ENCODE data around the gene BPIFB4.

DNA sequence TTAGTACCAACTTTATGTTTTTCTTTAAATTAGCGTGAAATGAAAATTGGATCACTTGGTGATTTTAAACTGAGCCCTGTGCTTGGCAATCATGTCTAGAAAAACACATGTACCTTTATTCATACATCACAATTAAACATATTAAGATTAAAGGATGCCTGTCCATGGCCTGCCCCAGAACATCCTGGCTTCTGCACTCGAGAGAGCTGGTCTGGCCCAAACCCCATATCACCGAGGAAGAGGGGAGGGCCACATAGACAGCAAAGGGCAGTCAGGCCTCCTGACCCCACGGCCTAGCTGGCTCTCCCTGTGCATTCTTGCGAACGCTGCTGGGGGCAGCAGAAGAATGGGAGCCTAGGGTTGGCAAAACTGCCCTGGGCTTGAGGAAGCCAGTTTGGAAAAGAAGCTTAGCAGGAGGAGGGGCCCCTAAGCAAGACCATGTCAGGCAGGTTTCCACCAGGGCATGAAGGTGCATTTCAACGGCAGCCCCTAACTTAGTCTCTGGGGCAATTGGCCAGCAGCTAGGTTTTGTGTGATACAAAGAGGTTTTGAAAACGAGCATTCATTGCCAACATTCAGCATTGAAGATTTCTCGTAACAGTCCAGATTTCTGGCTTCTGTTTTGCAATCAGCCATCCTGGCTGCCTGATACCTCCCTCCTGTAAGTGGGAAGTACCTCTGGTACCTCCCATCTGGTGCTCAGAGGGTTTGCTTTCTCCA is 17.2 kb upstream of the BPIFB4 start:
- no peak for TF ChIP-seq ZFX (IDR thresholded peaks at IDR 0.05)
- TF ChIP-seq, protein P1, sequence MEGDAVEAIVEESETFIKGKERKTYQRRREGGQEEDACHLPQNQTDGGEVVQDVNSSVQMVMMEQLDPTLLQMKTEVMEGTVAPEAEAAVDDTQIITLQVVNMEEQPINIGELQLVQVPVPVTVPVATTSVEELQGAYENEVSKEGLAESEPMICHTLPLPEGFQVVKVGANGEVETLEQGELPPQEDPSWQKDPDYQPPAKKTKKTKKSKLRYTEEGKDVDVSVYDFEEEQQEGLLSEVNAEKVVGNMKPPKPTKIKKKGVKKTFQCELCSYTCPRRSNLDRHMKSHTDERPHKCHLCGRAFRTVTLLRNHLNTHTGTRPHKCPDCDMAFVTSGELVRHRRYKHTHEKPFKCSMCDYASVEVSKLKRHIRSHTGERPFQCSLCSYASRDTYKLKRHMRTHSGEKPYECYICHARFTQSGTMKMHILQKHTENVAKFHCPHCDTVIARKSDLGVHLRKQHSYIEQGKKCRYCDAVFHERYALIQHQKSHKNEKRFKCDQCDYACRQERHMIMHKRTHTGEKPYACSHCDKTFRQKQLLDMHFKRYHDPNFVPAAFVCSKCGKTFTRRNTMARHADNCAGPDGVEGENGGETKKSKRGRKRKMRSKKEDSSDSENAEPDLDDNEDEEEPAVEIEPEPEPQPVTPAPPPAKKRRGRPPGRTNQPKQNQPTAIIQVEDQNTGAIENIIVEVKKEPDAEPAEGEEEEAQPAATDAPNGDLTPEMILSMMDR (conservative IDR thresholded peaks at IDR 0.05) = no peak
